Small intestine (tissue), 7 donors: Measurements from ENCODE around the gene STIP1. TPM values are rescaled to one million over a fixed set of nuclear protein-coding genes. Genes with fewer than 3 reads are reported as not detected.
A peak's percentile ranks its signal among the peaks of the same experiment; 100 is the strongest.

Experiments
- DNase-seq, 2 donors: peaks; one replicate each; pipeline versions ENCODE4 v3.0.0 to v3.0.0-alpha.2; 2013
- FAIRE-seq: peaks from 2 replicates; lab custom pipeline; 2012; peaks lifted over from hg19 to GRCh38; lab: Jason Lieb, UNC
- H3K27ac ChIP-seq, 3 donors: one replicate each; pipeline ENCODE4 v1.5.1; 2013; ENCODE audit warnings: low read length in 2 of 3, mild to moderate bottlenecking in 2 of 3, control low read depth in 1 of 3, inconsistent platforms in 1 of 3, low read depth in 1 of 3, moderate library complexity in 1 of 3
- H3K27me3 ChIP-seq, 3 donors: one replicate each; pipeline ENCODE4 v1.6.1; 2013; ENCODE audit warnings: low read length in 3 of 3, inconsistent platforms in 1 of 3; ENCODE audit not compliant: control insufficient read depth in 3 of 3, insufficient read depth in 3 of 3
- H3K36me3 ChIP-seq, 3 donors: one replicate each; pipeline ENCODE4 v1.6.1; 2013; ENCODE audit warnings: low read length in 3 of 3, inconsistent platforms in 1 of 3, low read depth in 1 of 3, mild to moderate bottlenecking in 1 of 3, moderate library complexity in 1 of 3; ENCODE audit not compliant: control insufficient read depth in 3 of 3, insufficient read depth in 2 of 3
- H3K4me1 ChIP-seq, 3 donors: one replicate each; pipeline ENCODE4 v1.6.1; 2013; ENCODE audit warnings: low read length in 2 of 3, inconsistent platforms in 1 of 3, low read depth in 1 of 3, mild to moderate bottlenecking in 1 of 3, moderate library complexity in 1 of 3; ENCODE audit not compliant: control insufficient read depth in 3 of 3, insufficient read depth in 2 of 3
- H3K4me3 ChIP-seq, 3 donors: one replicate each; pipeline ENCODE4 v1.5.1; 2013; ENCODE audit warnings: low read length in 3 of 3, control low read depth in 1 of 3, inconsistent platforms in 1 of 3, low read depth in 1 of 3, mild to moderate bottlenecking in 1 of 3, moderate library complexity in 1 of 3
- H3K9me3 ChIP-seq, 2 donors: one replicate each; pipeline ENCODE4 v1.6.1; 2013; ENCODE audit warnings: low read depth in 1 of 2, low read length in 1 of 2; ENCODE audit not compliant: control insufficient read depth in 2 of 2, insufficient read depth in 1 of 2
- WGBS, 3 donors: extraction: QIAGEN DNeasy Blood & Tissue Kit; methylation state at CpG; one replicate each; pipeline ENCODE4 v1.1.7; 2013; 5-methylcytosine and 5-hydroxymethylcytosine counted together
- polyA plus RNA-seq, 4 donors: library from polyadenylated mRNA; stranded (reverse) in 3 of 4; unstranded in 1 of 4; fragments of 200-250 nt in 3 of 4; fragments of 120-200 nt in 1 of 4; gene quantifications; one replicate each; pipeline versions ENCODE4 v1.2.1 to v1.2.3, GENCODE V29; 2013
- donor health status: healthy with polysubstance abuse.
- donor health status: control.
- donor health status: control.
- donor health status: Bipolar disorder and iron deficiency.
- donor health status: healthy.

STIP1 gene
- polyA plus RNA-seq, 4 donors = 38.6 to 99.3 (median 58.8) TPM

GRCh38 chr11:64207256-64208085 lies 21.5 kb downstream of the STIP1 start:
- Histone ChIP-seq H3K4me1 (peaks cover 0 to 38% (median 0%) of the 10 kb centered on the region in 3 donors), H3K9me3 (no peaks in the 10 kb centered on the region), H3K36me3 (peaks cover 2 to 96% (median 8%) of the 10 kb centered on the region in 3 donors), H3K4me3 (peak overlapping the region; percentile 43 to 61 (median 51)), H3K27ac (peak overlapping the region; percentile 71 to 82 (median 82)), H3K27me3 (no peaks in the 10 kb centered on the region)
- DNase-seq (peak; percentile 50 to 54), FAIRE-seq (no peak)
- WGBS, 3 donors = 40 to 71% (median 60%) methylated on average over 25 to 30 of the region's 30 CpGs

DNA sequence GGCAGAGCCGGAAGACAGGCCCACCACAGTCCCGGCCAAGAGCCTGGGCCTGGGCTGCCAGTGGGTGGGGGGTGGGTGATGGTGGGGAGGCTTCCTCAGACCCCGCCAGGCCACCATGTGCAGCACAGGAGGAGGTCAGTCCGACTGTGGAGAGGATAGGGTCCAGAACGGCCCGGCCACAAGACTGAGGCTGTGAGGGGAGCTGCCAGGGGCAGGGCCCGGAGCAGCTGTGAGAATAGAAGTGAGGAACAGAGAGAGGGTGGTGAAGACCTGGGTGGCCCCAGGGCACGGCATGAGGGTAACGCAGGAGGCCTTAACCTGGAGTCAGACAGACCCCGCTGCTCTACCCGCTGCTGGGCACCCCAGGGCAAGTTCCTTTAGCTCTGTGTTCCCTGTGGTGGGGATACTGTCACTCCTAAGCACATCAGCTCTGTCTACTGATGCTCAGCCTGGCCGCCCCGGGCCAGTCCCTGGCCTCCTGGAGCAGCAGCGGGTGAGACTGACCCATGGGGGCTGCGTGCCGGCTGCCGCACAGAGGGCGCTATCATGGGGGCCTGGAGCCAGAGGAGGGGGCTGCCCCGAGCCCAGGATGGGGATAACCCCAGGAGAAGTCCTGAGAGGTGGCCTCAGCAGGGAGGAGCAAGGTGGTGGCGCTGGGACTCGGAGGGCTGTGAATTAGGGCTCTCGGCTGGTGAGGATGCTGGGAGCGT lies 22.3 kb downstream of the STIP1 start:
- Histone ChIP-seq H3K4me3 (peak overlapping the region in 1 of 3 donors; percentile 12), H3K4me1 (peaks cover 0 to 38% (median 0%) of the 10 kb centered on the region in 3 donors), H3K27ac (peak overlapping the region; percentile 27 to 82 (median 71)), H3K36me3 (peaks cover 2 to 90% (median 5%) of the 10 kb centered on the region in 3 donors), H3K9me3 (no peaks in the 10 kb centered on the region), H3K27me3 (no peaks in the 10 kb centered on the region)
- FAIRE-seq (no peak), DNase-seq (no peak)
- 74 to 89% (median 74%) methylated on average over 23 of the region's 23 CpGs for WGBS, 3 donors

DNA sequence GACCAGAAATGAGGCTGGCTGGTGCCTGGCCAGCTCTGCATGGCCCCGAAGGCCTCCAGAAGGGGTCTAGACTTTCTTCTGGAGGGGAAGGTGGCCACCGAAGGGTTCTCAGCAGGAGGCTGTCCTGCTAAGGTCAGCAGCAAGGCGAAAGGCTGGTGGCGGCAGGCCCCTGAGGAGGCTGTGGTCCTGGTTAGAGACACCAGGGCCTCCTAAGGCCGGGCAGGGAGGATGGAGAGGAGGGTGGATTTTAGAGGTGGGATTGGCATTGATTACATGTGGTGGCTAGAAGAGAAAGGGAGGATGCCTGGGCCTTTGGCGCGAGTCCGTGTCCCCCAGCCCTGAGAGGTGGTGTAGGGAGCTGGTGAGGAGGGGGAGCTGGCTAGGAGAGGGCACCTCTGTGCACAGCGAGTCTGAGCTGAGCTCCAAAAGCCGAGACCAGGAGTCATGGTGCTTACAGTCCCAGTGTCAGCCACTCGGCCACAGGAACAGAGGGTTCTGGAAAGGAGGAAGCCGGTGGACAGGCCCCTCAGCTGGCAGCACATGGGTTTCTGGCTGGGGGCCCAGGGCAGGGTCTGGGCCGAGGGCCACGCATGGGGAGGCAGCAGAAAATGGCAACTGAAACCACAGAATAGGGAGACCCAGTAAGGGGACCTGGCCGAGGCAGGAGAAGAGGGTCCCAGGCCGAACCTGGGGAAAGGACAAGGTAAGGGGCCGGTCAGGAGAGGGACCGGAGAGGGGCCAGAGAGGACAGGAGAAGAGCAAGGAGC lies 23.0 kb downstream of the STIP1 start:
- H3K9me3 ChIP-seq = no peaks in the 10 kb centered on the region
- H3K4me3 ChIP-seq = no peak overlapping the region
- H3K36me3 ChIP-seq = peaks cover 2 to 83% (median 3%) of the 10 kb centered on the region in 3 donors
- 87 to 95% (median 88%) methylated on average over 18 of the region's 18 CpGs for WGBS, 3 donors
- peak overlapping the region in 1 of 3 donors; percentile 71 for H3K27ac ChIP-seq
- peaks cover 0 to 37% (median 0%) of the 10 kb centered on the region in 3 donors for H3K4me1 ChIP-seq
- H3K27me3 ChIP-seq = no peaks in the 10 kb centered on the region
- DNase-seq (no peak), FAIRE-seq (no peak)

DNA sequence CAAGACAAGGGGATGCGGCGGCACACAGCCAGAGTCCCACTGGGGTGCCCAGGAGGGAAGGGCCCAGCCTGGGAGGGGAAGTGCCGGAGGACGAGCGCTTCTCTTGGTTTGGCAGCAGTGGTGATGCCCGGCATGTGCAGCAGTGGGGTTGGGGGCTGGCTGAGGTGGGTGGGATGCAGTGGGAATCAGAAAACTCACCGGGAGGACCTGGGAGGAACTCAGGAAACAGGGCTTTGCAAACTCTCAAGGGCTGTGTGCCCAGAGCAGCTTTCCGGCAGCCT lies 23.5 kb downstream of the STIP1 start:
- FAIRE-seq (no peak), DNase-seq (no peak)
- Histone ChIP-seq H3K4me3 (no peak overlapping the region), H3K4me1 (peaks cover 0 to 32% (median 0%) of the 10 kb centered on the region in 3 donors), H3K27me3 (no peaks in the 10 kb centered on the region), H3K9me3 (no peaks in the 10 kb centered on the region), H3K27ac (no peak overlapping the region), H3K36me3 (peaks cover 2 to 78% (median 3%) of the 10 kb centered on the region in 3 donors)
- 91 to 97% (median 92%) methylated on average over 8 of the region's 8 CpGs for WGBS, 3 donors

DNA sequence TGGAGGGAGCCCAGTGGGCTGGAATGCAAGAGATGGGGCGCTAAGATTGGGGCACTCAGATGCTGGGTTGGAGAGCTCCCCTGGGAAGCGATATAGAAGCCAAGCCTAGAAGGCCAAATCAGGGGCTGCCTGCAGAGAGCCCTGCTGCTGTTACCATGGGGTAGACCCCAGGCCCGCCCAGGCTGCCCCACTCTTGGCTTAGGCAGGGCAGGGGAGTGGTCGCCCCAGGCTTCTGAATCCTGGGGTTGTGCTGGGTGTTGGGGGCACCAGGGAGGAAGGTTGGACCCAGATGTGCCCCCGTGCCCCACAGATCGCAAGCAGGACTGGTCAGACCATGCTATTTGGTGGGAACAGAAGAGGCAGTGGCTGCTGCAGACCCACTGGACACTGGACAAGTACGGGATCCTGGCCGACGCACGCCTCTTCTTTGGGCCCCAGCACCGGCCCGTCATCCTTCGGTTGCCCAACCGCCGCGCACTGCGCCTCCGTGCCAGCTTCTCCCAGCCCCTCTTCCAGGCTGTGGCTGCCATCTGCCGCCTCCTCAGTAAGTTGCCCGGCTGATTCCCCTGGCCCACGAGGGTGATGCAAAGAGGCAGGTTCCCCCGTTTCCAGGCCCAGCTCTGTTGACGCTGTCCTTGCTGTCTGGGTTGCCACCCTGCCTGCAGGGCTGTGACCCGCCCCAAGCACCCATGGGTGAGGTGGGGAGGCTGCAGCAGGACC lies 24.5 kb downstream of the STIP1 start:
- whole genome bisulfite sequencing, 3 donors = 94 to 95% (median 95%) methylated on average over 19 to 24 of the region's 24 CpGs

DNA sequence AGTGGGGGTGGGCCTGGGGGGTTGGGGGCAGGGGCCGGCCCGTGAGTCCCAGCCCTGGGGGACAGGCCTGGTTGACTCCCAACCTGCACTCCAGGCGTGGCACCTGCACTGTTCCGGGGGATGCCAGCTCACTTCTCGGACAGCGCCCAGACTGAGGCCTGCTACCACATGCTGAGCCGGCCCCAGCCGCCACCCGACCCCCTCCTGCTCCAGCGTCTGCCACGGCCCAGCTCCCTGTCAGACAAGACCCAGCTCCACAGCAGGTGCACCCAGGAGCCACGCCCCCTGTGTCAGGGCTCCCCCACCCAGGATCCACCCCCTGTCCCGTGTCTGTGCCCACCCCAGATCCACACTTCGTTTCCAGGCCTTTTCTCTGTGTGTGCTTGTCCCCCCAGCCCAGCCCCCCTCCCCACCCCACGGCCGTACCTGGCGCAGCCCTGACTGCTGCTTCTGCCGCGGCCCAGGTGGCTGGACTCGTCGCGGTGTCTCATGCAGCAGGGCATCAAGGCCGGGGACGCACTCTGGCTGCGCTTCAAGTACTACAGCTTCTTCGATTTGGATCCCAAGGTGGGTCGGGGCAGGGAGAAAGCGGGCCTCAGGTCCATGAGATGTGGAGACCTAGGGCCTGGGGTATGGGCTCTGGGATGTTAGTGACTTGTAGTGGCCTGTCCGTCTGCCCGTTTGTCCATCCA lies 25.4 kb downstream of the STIP1 start:
- Histone ChIP-seq H3K4me3 (no peak overlapping the region), H3K27ac (no peak overlapping the region), H3K27me3 (no peaks in the 10 kb centered on the region), H3K36me3 (peaks cover 2 to 69% (median 4%) of the 10 kb centered on the region in 3 donors), H3K9me3 (no peaks in the 10 kb centered on the region), H3K4me1 (peaks cover 0 to 18% (median 0%) of the 10 kb centered on the region in 3 donors)
- DNase-seq (no peak), FAIRE-seq (no peak)
- 83 to 86% (median 85%) methylated on average over 23 to 30 of the region's 30 CpGs for WGBS, 3 donors

More for the DNA sequence above, 24.5 kb downstream of the STIP1 start:
- FAIRE-seq (no peak), DNase-seq (no peak)
- Histone ChIP-seq H3K4me1 (peaks cover 0 to 27% (median 0%) of the 10 kb centered on the region in 3 donors), H3K27ac (no peak overlapping the region), H3K27me3 (no peaks in the 10 kb centered on the region), H3K9me3 (no peaks in the 10 kb centered on the region), H3K4me3 (no peak overlapping the region), H3K36me3 (peaks cover 2 to 74% (median 4%) of the 10 kb centered on the region in 3 donors)

DNA sequence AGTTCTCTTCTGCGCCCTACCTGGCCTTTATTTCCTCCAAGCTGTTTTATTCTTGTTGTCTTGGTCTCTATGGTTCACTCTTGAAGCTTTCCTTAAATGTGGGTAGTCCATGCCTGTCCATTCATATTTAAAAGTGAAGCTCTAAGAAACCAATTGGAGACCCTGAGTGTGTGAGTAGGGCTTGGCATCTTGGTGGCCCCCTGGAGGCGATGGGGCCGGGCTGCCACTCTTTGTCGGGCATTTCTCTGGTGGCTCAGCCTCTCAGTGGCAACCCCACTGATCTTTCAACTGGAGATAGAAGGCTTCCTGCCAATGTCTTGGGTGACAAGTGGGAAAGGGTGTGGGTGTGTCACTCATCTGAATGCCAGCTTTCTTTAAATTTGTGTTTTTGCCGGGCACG lies 30.9 kb downstream of the STIP1 start:
- no peaks in the 10 kb centered on the region for H3K27me3 ChIP-seq
- H3K27ac ChIP-seq = no peak overlapping the region
- H3K4me3 ChIP-seq = no peak overlapping the region
- H3K36me3 ChIP-seq = peaks cover 5 to 54% (median 6%) of the 10 kb centered on the region in 3 donors
- no peaks in the 10 kb centered on the region for H3K9me3 ChIP-seq
- no peak for DNase-seq
- no peak for FAIRE-seq
- H3K4me1 ChIP-seq = no peaks in the 10 kb centered on the region
- 85 to 89% (median 86%) methylated on average over 6 of the region's 6 CpGs for WGBS, 3 donors
